Natural killer cell (primary cell): ENCODE results near the gene EOMES. TPM values are rescaled to one million over a fixed set of nuclear protein-coding genes. Genes with fewer than 3 reads are reported as not detected.
A peak's percentile ranks its signal among the peaks of the same experiment; 100 is the strongest.
"Not testable (repeated sequence)": the region's sequence is repeated elsewhere in the genome, so short reads cannot be mapped to it uniquely, and the experiment has no call there.

ENCODE experiments used
- ATAC-seq, 3 donors: fragments of 150-1000 bp in 2 of 3; fragments of 200-7000 bp in 1 of 3; cut with Tn5 transposase; 1 replicate in 1 of 3; 2 replicates in 2 of 3; pipeline ENCODE4 v1.10.0; 2021; ENCODE audit warnings: mild to moderate bottlenecking in 2 of 3, moderate library complexity in 2 of 3
- DNase-seq, 2 donors: peaks; one replicate each; pipeline versions ENCODE4 v3.0.0 to v3.0.0-alpha.2; 2013 to 2021; ENCODE audit warnings: mixed read lengths in 1 of 2
- H3K27ac ChIP-seq: one replicate; pipeline ENCODE4 v1.5.1; 2013; ENCODE audit warnings: mild to moderate bottlenecking, low read length
- H3K27me3 ChIP-seq: one replicate; pipeline ENCODE4 v1.6.1; 2013; ENCODE audit warnings: low read length; ENCODE audit not compliant: control insufficient read depth, insufficient read depth
- H3K36me3 ChIP-seq: one replicate; pipeline ENCODE4 v1.6.1; 2013; ENCODE audit warnings: low read length; ENCODE audit not compliant: control insufficient read depth, insufficient read depth
- H3K4me1 ChIP-seq: one replicate; pipeline ENCODE4 v1.6.1; 2013; ENCODE audit warnings: low read length; ENCODE audit not compliant: control insufficient read depth, insufficient read depth
- H3K4me3 ChIP-seq: one replicate; pipeline ENCODE4 v1.5.1; 2013; ENCODE audit warnings: low read length
- H3K9me3 ChIP-seq: one replicate; pipeline ENCODE4 v1.6.1; 2013; ENCODE audit warnings: low read length; ENCODE audit not compliant: control insufficient read depth, insufficient read depth
- H3K27ac Mint-ChIP-seq, 2 donors: one replicate each; pipeline ENCODE4 v1.8.0; 2022; ENCODE audit warnings: mild to moderate bottlenecking in 2 of 2, mixed read lengths in 2 of 2, moderate library complexity in 1 of 2
- H3K27me3 Mint-ChIP-seq, 2 donors: one replicate each; pipeline ENCODE4 v1.8.0; 2022; ENCODE audit warnings: low read depth in 2 of 2, mixed read lengths in 2 of 2
- H3K36me3 Mint-ChIP-seq: one replicate; pipeline ENCODE4 v1.8.0; 2022; ENCODE audit warnings: mixed read lengths
- H3K4me1 Mint-ChIP-seq, 2 donors: one replicate each; pipeline ENCODE4 v1.8.0; 2022; ENCODE audit warnings: mixed read lengths in 2 of 2
- H3K4me3 Mint-ChIP-seq: one replicate; pipeline ENCODE4 v1.8.0; 2022; ENCODE audit warnings: mild to moderate bottlenecking, moderate library complexity, mixed read lengths
- H3K9me3 Mint-ChIP-seq, 2 donors: one replicate each; pipeline ENCODE4 v1.8.0; 2022; ENCODE audit warnings: mixed read lengths in 2 of 2
- WGBS: methylation state at CpG from one replicate; pipeline ENCODE4 v1.1.7; 2013; ENCODE audit warnings: missing lambda C conversion rate; ENCODE audit not compliant: insufficient coverage; 5-methylcytosine and 5-hydroxymethylcytosine counted together
- intact Hi-C: fragments of 100-400 bp; cut with micrococcal nuclease; formaldehyde crosslinking; loops from one replicate; pipeline ENCODE4 v1.14.2; 2022
- total RNA-seq, 4 donors: library from RNA; stranded (reverse); fragments of 120-200 nt in 1 of 4; gene quantifications; one replicate each; pipeline versions ENCODE4 v1.2.3 to v1.2.4, GENCODE V29; 2013 to 2022
- TF ChIP-seq, protein P1 (sequence below): fragments of 200-600 bp; IDR thresholded peaks from one replicate; pipeline ENCODE4 v1.8.0; 2022; ENCODE audit warnings: antibody characterized with exemption

The EOMES gene
- total RNA-seq: 10 to 100 TPM; 30.3 to 64.0 (median 32.2) TPM
- 107 TPM for total RNA-seq (2013)

DNA sequence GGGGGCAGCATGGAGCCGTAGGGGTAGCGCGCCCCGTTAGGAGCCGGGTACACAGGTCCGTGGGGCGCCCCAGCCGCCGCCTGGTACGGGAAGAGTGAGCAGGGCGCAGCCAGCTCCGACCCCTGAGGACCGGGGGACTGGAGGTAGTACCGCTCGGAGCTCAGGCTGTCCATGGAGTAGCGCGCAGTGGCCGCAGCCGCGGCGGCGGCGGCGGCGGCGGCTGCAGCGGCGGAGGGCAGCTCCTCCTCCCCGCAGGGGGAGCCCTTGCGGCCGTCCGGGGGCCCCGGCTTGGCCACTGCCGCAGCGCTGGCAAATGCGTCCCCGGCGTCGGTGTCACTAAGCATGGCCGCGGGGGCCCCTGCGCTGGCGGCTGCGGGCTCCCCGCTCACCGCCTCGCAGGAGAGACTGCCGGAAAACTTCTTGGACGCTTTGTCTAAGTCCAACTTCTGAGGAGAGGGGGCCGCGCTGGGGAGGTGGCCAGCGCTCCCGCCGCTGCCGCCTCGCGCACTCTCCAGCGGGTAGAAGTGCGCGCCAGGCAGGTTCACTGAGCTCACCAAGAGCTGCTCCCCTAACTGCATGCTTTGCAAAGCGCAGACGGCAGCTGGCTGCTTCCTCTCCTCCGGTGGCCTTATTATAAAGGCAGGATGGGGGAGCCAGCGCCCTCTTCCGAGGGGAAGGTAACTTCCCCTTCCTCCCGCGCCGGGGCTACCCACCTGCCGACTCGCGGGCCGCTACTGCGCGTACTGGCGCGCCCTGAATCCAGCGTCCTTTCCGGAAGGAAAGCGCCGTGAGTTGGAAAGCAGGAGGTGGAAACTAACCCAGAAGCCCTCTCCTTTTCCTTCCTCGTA, at the start of gene EOMES:
Gene EOMES (minus strand): TSS at position 607 of the 848 bp plus-strand sequence. CDS start 29 bp downstream, at position 578.
- ATAC-seq (peak; percentile 52 to 74 (median 70)), DNase-seq (peak; percentile 67 to 89)
- Mint-ChIP-seq H3K9me3 (no peaks in the 10 kb centered on the region), H3K27ac (peak within 1 kb of the TSS; percentile 93 to 98), H3K4me1 (peaks cover 54 to 67% of the 10 kb centered on the region in 2 donors), H3K4me3 (peak within 1 kb of the TSS; percentile 100), H3K27me3 (peaks cover 35 to 37% of the 10 kb centered on the region in 2 donors), H3K36me3 (peaks cover 21% of the 10 kb centered on the region)
- H3K27me3 ChIP-seq: peaks cover 18% of the 10 kb centered on the region
- peaks cover 22% of the 10 kb centered on the region for H3K36me3 ChIP-seq
- no peaks in the 10 kb centered on the region for H3K9me3 ChIP-seq
- peaks cover 37% of the 10 kb centered on the region for H3K4me1 ChIP-seq
- TF ChIP-seq, protein P1, sequence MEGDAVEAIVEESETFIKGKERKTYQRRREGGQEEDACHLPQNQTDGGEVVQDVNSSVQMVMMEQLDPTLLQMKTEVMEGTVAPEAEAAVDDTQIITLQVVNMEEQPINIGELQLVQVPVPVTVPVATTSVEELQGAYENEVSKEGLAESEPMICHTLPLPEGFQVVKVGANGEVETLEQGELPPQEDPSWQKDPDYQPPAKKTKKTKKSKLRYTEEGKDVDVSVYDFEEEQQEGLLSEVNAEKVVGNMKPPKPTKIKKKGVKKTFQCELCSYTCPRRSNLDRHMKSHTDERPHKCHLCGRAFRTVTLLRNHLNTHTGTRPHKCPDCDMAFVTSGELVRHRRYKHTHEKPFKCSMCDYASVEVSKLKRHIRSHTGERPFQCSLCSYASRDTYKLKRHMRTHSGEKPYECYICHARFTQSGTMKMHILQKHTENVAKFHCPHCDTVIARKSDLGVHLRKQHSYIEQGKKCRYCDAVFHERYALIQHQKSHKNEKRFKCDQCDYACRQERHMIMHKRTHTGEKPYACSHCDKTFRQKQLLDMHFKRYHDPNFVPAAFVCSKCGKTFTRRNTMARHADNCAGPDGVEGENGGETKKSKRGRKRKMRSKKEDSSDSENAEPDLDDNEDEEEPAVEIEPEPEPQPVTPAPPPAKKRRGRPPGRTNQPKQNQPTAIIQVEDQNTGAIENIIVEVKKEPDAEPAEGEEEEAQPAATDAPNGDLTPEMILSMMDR: peak; percentile 59
- under 1% methylated on average over 81 of the region's 81 CpGs for WGBS
- intact Hi-C loops: loop anchor here (2.0 kb wide), 2 partner anchors 521 to 571 kb away; no protein-coding TSS in a partner anchor
- H3K27ac ChIP-seq: peak within 1 kb of the TSS; percentile 81
- peak within 1 kb of the TSS; percentile 89 for H3K4me3 ChIP-seq

DNA sequence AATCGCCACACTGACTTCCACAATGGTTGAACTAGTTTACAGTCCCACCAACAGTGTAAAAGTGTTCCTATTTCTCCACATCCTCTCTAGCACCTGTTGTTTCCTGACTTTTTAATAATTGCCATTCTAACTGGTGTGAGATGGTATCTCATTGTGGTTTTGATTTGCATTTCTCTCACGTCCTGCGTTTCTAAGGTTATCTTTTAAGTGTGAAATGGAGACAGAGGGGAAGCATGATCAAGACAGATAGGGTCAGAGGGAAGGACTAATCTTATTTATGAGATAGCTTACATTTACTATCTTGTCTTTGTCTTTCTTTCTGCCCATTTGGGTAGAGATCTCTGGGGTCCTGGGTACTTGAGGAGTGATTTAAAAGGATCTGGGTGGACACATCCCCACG, 48.3 kb upstream of the EOMES start:
- H3K36me3 Mint-ChIP-seq, H3K36me3 ChIP-seq, H3K4me1 ChIP-seq, H3K4me3 Mint-ChIP-seq, H3K27ac ChIP-seq, H3K27me3 ChIP-seq, H3K9me3 Mint-ChIP-seq, intact Hi-C loops, H3K4me3 ChIP-seq, H3K27ac Mint-ChIP-seq, H3K9me3 ChIP-seq: not testable (repeated sequence)
- WGBS: 24% methylated on average over 3 of the region's 4 CpGs
- Mint-ChIP-seq H3K4me1 (peaks cover 11 to 16% of the 10 kb centered on the region in 2 donors), H3K27me3 (peaks cover 4 to 12% of the 10 kb centered on the region in 2 donors)
- DNase-seq (peak in 1 of 2 donors; percentile 9), ATAC-seq (peak in 1 of 3 donors; percentile 64)

DNA sequence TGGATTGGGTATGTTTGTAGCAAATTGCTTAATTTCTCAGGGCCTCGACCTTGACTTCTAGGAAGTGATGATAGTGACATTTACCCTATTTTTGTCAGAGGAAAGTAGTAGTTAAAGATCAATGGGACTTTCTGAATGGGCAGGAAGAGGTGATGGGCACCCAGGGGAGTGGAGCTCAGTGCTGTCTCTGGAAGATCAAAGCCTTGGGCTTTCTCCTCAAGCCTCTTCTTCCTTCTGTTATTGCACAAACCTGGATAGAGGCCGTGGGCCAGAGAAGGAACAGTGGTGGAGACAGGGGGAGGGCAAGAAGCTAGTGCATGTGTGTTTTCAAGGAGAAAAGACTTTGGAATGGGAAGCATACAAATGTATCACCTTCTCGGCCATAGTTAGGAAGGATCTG, 44.9 kb upstream of the EOMES start:
- H3K27ac Mint-ChIP-seq: no peak overlapping the region
- 75% methylated on average over 3 of the region's 3 CpGs for WGBS

DNA sequence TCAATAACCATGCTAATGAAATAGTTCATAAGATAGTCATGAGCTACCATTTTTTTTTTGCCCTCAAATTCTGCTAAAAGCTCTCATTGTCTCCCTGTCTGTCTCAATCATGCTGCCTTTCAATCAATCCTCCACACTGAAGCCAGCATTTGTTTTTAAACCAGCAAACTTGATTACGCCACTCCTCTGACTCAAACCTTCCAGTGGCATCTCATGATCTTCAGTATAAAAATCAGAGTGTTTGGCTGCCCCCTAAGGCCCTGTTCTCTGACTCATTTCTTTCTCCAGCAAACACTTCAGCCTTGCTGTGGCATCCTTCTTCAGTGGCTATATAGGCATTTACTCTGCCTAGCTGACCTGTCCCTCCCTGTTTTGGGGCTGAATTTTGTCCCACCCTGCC, 36.0 kb upstream of the EOMES start:
- ATAC-seq: no peak
- H3K27ac Mint-ChIP-seq: no peak overlapping the region
- intact Hi-C loops: no loop called here

More for the DNA sequence above, 44.9 kb upstream of the EOMES start:
- TF ChIP-seq, protein P1: no peak
- Histone ChIP-seq H3K27me3 (no peaks in the 10 kb centered on the region), H3K9me3 (no peaks in the 10 kb centered on the region), H3K27ac (no peak overlapping the region), H3K36me3 (no peaks in the 10 kb centered on the region), H3K4me3 (no peak overlapping the region), H3K4me1 (peaks cover 7% of the 10 kb centered on the region)
- Mint-ChIP-seq H3K9me3 (no peaks in the 10 kb centered on the region), H3K36me3 (no peaks in the 10 kb centered on the region), H3K4me3 (no peak overlapping the region), H3K4me1 (peaks cover 11 to 16% of the 10 kb centered on the region in 2 donors), H3K27me3 (peaks cover 4 to 17% of the 10 kb centered on the region in 2 donors)
- ATAC-seq (no peak), DNase-seq (no peak)
- intact Hi-C loops: no loop called here

More for the DNA sequence above, 36.0 kb upstream of the EOMES start:
- no peaks in the 10 kb centered on the region for H3K9me3 ChIP-seq
- Mint-ChIP-seq H3K4me3 (no peak overlapping the region), H3K36me3 (no peaks in the 10 kb centered on the region), H3K9me3 (no peaks in the 10 kb centered on the region), H3K27me3 (peaks cover 4 to 7% of the 10 kb centered on the region in 2 donors), H3K4me1 (peaks cover 2% of the 10 kb centered on the region in 2 donors)
- no peak for DNase-seq
- WGBS: 91% methylated on average over 1 of the region's 1 CpG
- H3K27ac ChIP-seq: no peak overlapping the region
- no peaks in the 10 kb centered on the region for H3K4me1 ChIP-seq
- TF ChIP-seq, protein P1: no peak
- no peak overlapping the region for H3K4me3 ChIP-seq
- no peaks in the 10 kb centered on the region for H3K27me3 ChIP-seq
- no peaks in the 10 kb centered on the region for H3K36me3 ChIP-seq
